SK-N-MC (cell line): ENCODE measurements around the gene GLS.

ENCODE experiments used
- EZH2 ChIP-seq: fragments of 200-600 bp; sonication (generic); IDR thresholded peaks from one replicate; pipeline ENCODE4 v1.6.1; 2017; ENCODE audit warnings: antibody characterized with exemption
- FOXP2 ChIP-seq: optimal IDR thresholded peaks from 2 replicates; pipeline ENCODE3; 2011; ENCODE audit warnings: mild to moderate bottlenecking, moderate library complexity; ENCODE audit not compliant: insufficient read depth; ENCODE audit errors: extremely low read length, control extremely low read depth
- POLR2AphosphoS5 ChIP-seq: IDR thresholded peaks from 2 replicates; pipeline ENCODE4 v1.6.1; 2012; ENCODE audit warnings: mild to moderate bottlenecking, low read depth, low read length, borderline replicate concordance

DNA sequence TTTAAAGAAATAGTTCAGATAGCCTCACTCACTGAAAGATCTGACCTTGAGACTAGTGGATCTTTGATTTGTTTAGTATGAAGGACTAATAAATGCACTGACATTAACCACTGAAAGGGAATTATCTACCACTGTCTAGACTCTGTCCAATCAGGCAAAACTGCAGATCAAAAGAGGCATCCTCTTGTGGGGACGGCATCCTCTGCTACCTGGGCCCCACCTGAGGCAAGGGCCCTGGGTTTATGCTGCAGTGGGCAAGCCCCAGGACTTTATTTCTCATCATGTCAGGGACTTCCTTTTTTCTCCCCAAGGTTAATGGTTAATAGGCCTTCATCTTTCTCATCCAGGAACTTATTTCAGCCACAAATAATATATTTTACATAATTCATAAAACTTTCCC, 101.1 kb downstream of the GLS start:
- no peak for TF ChIP-seq EZH2
- no peak for TF ChIP-seq POLR2AphosphoS5
- TF ChIP-seq FOXP2: no peak
